HUES48 (cell line): ENCODE measurements around the gene ATP1B2.

Experiments
- H3K27ac ChIP-seq: one replicate; pipeline ENCODE4 v1.7.0; 2013; ENCODE audit warnings: low read depth, low read length, inconsistent platforms
- H3K27me3 ChIP-seq: 2 replicates; pipeline ENCODE4 v1.6.1; 2013; ENCODE audit warnings: mild to moderate bottlenecking, low read length; ENCODE audit not compliant: control insufficient read depth, insufficient read depth
- H3K36me3 ChIP-seq: 2 replicates; pipeline ENCODE4 v1.6.1; 2013; ENCODE audit warnings: low read length; ENCODE audit not compliant: control insufficient read depth, insufficient read depth
- H3K4me1 ChIP-seq: 2 replicates; pipeline ENCODE4 v1.6.1; 2013; ENCODE audit warnings: mild to moderate bottlenecking, low read length; ENCODE audit not compliant: control insufficient read depth, insufficient read depth
- H3K4me3 ChIP-seq: 2 replicates; pipeline ENCODE4 v1.5.1; 2013; ENCODE audit warnings: mild to moderate bottlenecking, low read depth, low read length
- H3K9ac ChIP-seq: 2 replicates; pipeline ENCODE4 v1.6.1; 2013; ENCODE audit warnings: mild to moderate bottlenecking, low read depth, low read length, moderate library complexity
- H3K9me3 ChIP-seq: 2 replicates; pipeline ENCODE4 v1.6.1; 2013; ENCODE audit warnings: low read length; ENCODE audit not compliant: control insufficient read depth, insufficient read depth

Gene ATP1B2

GRCh38 chr17:7655541-7655840 lies 4.8 kb downstream of the ATP1B2 start:
- H3K9me3 ChIP-seq: no peaks in the 10 kb centered on the region
- no peak overlapping the region for H3K4me3 ChIP-seq
- no peaks in the 10 kb centered on the region for H3K36me3 ChIP-seq
- peaks cover 14% of the 10 kb centered on the region for H3K4me1 ChIP-seq
- H3K27me3 ChIP-seq: peaks cover 24% of the 10 kb centered on the region
- no peak overlapping the region for H3K9ac ChIP-seq
- H3K27ac ChIP-seq: no peak overlapping the region

DNA sequence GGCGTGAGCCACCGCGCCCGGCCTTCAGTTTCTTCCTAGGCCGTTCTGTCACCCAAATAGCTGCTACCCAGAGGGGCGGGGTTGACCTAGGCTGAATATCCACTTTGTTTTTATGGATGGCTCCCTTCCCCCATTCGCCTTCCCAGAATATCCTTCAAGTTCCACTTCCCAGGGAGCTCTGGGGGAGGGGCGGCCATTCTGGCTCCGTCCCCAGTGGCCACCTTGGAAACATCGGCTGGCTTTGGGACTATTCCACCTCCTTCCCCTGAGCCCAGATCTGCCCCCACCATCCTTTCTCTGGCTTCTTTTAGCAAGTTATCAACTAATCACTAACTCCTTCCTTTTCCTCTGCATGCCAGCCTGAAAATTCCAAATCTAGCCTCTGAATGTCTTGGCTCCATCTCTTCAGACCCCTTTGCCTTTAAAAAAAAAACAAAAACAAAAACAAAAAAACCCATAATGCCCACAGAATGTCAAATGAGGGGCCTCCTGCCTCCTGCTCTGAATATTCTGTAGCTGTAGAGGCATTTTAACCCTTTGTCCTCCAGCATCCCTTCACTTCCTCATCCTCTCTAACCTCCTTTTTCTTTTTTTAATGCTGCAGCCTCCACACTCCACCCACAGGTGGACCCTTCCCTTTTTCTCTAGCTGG lies 6.4 kb downstream of the ATP1B2 start:
- no peaks in the 10 kb centered on the region for H3K36me3 ChIP-seq
- H3K9ac ChIP-seq: no peak overlapping the region
- peak overlapping the region; percentile 89 for H3K27ac ChIP-seq
- no peaks in the 10 kb centered on the region for H3K9me3 ChIP-seq
- H3K4me1 ChIP-seq: peaks cover 14% of the 10 kb centered on the region
- H3K27me3 ChIP-seq: peaks cover 11% of the 10 kb centered on the region
- peak overlapping the region; percentile 13 for H3K4me3 ChIP-seq

GRCh38 chr17:7667656-7668406 lies 17.1 kb downstream of the ATP1B2 start:
- H3K36me3 ChIP-seq: peaks cover 63% of the 10 kb centered on the region
- no peak overlapping the region for H3K9ac ChIP-seq

GRCh38 chr17:7668482-7668881 lies 17.8 kb downstream of the ATP1B2 start:
- H3K36me3 ChIP-seq: peaks cover 70% of the 10 kb centered on the region
- H3K27ac ChIP-seq: no peak overlapping the region
- H3K9ac ChIP-seq: no peak overlapping the region
- no peaks in the 10 kb centered on the region; the same call in 1 of the 2 replicates for H3K9me3 ChIP-seq
- H3K4me3 ChIP-seq: no peak overlapping the region
- H3K4me1 ChIP-seq: no peaks in the 10 kb centered on the region
- no peaks in the 10 kb centered on the region for H3K27me3 ChIP-seq

More at GRCh38 chr17:7667656-7668406, 17.1 kb downstream of the ATP1B2 start:
- Histone ChIP-seq H3K27ac (peak overlapping the region; percentile 14), H3K4me1 (no peaks in the 10 kb centered on the region), H3K9me3 (no peaks in the 10 kb centered on the region), H3K4me3 (no peak overlapping the region), H3K27me3 (no peaks in the 10 kb centered on the region)

- Histone ChIP-seq H3K27me3 (no peaks in the 10 kb centered on the region), H3K4me3 (no peak overlapping the region), H3K9me3 (peaks cover 3% of the 10 kb centered on the region; the same call in 1 of the 2 replicates), H3K9ac (no peak overlapping the region), H3K27ac (no peak overlapping the region), H3K4me1 (peaks cover 16% of the 10 kb centered on the region), H3K36me3 (peaks cover 74% of the 10 kb centered on the region)
These were observed 22.5 kb downstream of the ATP1B2 start for GRCh38 chr17:7673239-7673638.

DNA sequence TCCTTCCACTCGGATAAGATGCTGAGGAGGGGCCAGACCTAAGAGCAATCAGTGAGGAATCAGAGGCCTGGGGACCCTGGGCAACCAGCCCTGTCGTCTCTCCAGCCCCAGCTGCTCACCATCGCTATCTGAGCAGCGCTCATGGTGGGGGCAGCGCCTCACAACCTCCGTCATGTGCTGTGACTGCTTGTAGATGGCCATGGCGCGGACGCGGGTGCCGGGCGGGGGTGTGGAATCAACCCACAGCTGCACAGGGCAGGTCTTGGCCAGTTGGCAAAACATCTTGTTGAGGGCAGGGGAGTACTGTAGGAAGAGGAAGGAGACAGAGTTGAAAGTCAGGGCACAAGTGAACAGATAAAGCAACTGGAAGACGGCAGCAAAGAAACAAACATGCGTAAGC lies 24.2 kb downstream of the ATP1B2 start:
- H3K4me3 ChIP-seq: no peak overlapping the region
- no peak overlapping the region for H3K27ac ChIP-seq
- H3K36me3 ChIP-seq: peaks cover 57% of the 10 kb centered on the region
- H3K9me3 ChIP-seq: peaks cover 3% of the 10 kb centered on the region; the same call in 1 of the 2 replicates
- peaks cover 19% of the 10 kb centered on the region for H3K4me1 ChIP-seq
- no peaks in the 10 kb centered on the region for H3K27me3 ChIP-seq
- no peak overlapping the region for H3K9ac ChIP-seq

- peak overlapping the region; percentile 77 for H3K27ac ChIP-seq
- H3K36me3 ChIP-seq: peaks cover 41% of the 10 kb centered on the region
- H3K9ac ChIP-seq: peak overlapping the region; percentile 45; the same call in 1 of the 2 replicates
These were observed 25.8 kb downstream of the ATP1B2 start for GRCh38 chr17:7676533-7676932.

GRCh38 chr17:7677388-7678067 lies 26.8 kb downstream of the ATP1B2 start:
- Histone ChIP-seq H3K9ac (0 out of 2 replicates have a peak overlapping the region, but pooled peaks have one; percentile 45), H3K4me3 (peak overlapping the region; percentile 51; the same call in 1 of the 2 replicates), H3K9me3 (peaks cover 3% of the 10 kb centered on the region; the same call in 1 of the 2 replicates), H3K27me3 (no peaks in the 10 kb centered on the region), H3K4me1 (peaks cover 19% of the 10 kb centered on the region), H3K27ac (peak overlapping the region; percentile 77), H3K36me3 (peaks cover 34% of the 10 kb centered on the region)

More at GRCh38 chr17:7676533-7676932, 25.8 kb downstream of the ATP1B2 start:
- Histone ChIP-seq H3K4me1 (peaks cover 19% of the 10 kb centered on the region), H3K9me3 (peaks cover 3% of the 10 kb centered on the region; the same call in 1 of the 2 replicates), H3K4me3 (peak overlapping the region; percentile 51), H3K27me3 (no peaks in the 10 kb centered on the region)

DNA sequence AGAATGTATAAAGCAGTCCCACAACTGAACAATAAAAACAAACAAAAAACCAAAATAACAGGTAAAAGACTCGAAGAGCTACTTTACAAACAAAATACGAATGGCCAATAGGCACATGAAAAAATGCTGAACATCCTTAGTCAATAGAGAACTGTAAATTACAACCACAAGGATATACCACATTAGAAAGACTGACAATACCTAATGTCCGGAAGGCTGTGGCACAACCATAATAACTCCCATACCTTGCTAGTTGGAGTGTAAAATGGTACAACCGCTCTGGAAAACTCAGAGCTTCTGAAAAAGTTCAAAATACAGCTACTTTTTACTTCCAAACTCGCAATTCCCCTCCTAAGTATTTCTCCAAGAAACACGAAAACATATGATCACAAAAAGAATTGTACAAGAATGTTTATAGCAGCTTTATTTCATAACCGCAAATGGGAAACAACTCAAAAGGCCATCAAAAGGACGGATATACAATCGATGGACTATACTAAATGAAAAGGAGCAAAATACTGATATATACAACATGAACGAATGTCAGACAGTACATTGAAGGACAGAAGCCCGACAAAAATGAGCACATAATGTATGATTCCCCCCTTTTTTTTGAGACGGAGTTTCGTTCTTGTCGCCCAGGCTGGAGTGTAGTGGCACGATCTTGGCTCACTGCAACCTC lies 34.3 kb downstream of the ATP1B2 start:
- peak overlapping the region; percentile 99 for H3K27ac ChIP-seq

GRCh38 chr17:7685533-7686221 lies 35.0 kb downstream of the ATP1B2 start:
- H3K27ac ChIP-seq: peak overlapping the region; percentile 99
- H3K4me1 ChIP-seq: peaks cover 14% of the 10 kb centered on the region
- H3K36me3 ChIP-seq: peaks cover 26% of the 10 kb centered on the region
- H3K4me3 ChIP-seq: peak overlapping the region; percentile 97
- no peaks in the 10 kb centered on the region for H3K9me3 ChIP-seq
- no peaks in the 10 kb centered on the region for H3K27me3 ChIP-seq
- H3K9ac ChIP-seq: peak overlapping the region; percentile 98

More for the DNA sequence above, 34.3 kb downstream of the ATP1B2 start:
- H3K9ac ChIP-seq: peak overlapping the region; percentile 98
- H3K9me3 ChIP-seq: no peaks in the 10 kb centered on the region
- H3K36me3 ChIP-seq: peaks cover 20% of the 10 kb centered on the region
- peak overlapping the region; percentile 97 for H3K4me3 ChIP-seq
- no peaks in the 10 kb centered on the region for H3K27me3 ChIP-seq
- H3K4me1 ChIP-seq: peaks cover 14% of the 10 kb centered on the region
